HCT116 (cell line): ENCODE results near the gene RSPH6A. TPM values are rescaled to one million over a fixed set of nuclear protein-coding genes. Genes with fewer than 3 reads are reported as not detected.

Experiments
- ATAC-seq: fragments of 200-7000 bp; cut with Tn5 transposase; 2 replicates; pipeline ENCODE4 v1.9.1; 2020; ENCODE audit warnings: mild to moderate bottlenecking, moderate library complexity
- BruUV-seq: library from RNA; stranded (reverse); fragments of 400-500 nt; replicated peaks from 2 replicates; lab custom pipeline; 2021; lab: Mats Ljungman, UMichigan
- CTCF ChIA-PET: fragments of 300-600 bp; sonication (Branson Sonifier 250); formaldehyde crosslinking; loops from one replicate; lab custom pipeline; 2021; ENCODE audit warnings: antibody characterized with exemption; lab: Charles Lee
- POLR2A ChIA-PET: fragments of 300-600, 350-600 bp; sonication (Branson Sonifier 250); formaldehyde crosslinking; loops from one replicate; lab custom pipeline; 2021; ENCODE audit warnings: antibody characterized with exemption; lab: Charles Lee
- RAD21 ChIA-PET, 2 experiments: fragments of 300-600 bp; sonication (Branson Sonifier 250); formaldehyde crosslinking; loops; one replicate each; lab custom pipeline; 2023; ENCODE audit warnings: low total read pairs in 2 of 2; ENCODE audit not compliant: uncharacterized antibody in 2 of 2, unreplicated experiment in 2 of 2, low non-redundant PET in 1 of 2; lab: Charles Lee
- DNase-seq: peaks from one replicate; pipeline ENCODE4 v3.0.0-alpha.2; 2010; ENCODE audit warnings: low read depth, low spot score
- H2AFZ ChIP-seq: fragments of 200-600 bp; shearing (Covaris generic), sonication (generic); 2 replicates; pipeline ENCODE4 v1.6.1; 2017; ENCODE audit warnings: low read depth, mixed run types, mixed read lengths, antibody characterized with exemption, low read length; ENCODE audit not compliant: poor library complexity, severe bottlenecking
- H3K27ac ChIP-seq: 2 replicates; pipeline ENCODE4 v1.5.1; 2012; ENCODE audit warnings: low read depth, low read length
- H3K27me3 ChIP-seq: fragments of 200-600 bp; sonication (generic); 2 replicates; pipeline ENCODE4 v1.6.1; 2016; ENCODE audit warnings: mixed run types, low read length, mixed read lengths; ENCODE audit not compliant: insufficient read depth
- H3K36me3 ChIP-seq, 2 experiments: fragments of 200-500 bp in 1 of 2; fragments of 200-600 bp in 1 of 2; sonication (Bioruptor generic) in 1 of 2; sonication (generic) in 1 of 2; 2 replicates each; pipeline versions ENCODE4 v1.5.1 to v1.6.1; 2014 to 2016; ENCODE audit warnings: low read length in 2 of 2, inconsistent platforms in 1 of 2, mixed read lengths in 1 of 2, mixed run types in 1 of 2; ENCODE audit not compliant: insufficient read depth in 2 of 2, control insufficient read depth in 1 of 2
- H3K4me1 ChIP-seq, 2 experiments: fragments of 200-600 bp in 1 of 2; sonication (generic) in 1 of 2; 2 replicates each; pipeline versions ENCODE4 v1.5.1 to v1.6.1; 2012 to 2017; ENCODE audit warnings: low read length in 2 of 2, inconsistent platforms in 1 of 2, mild to moderate bottlenecking in 1 of 2, mixed read lengths in 1 of 2, mixed run types in 1 of 2, moderate library complexity in 1 of 2; ENCODE audit not compliant: insufficient read depth in 2 of 2, control insufficient read depth in 1 of 2
- H3K4me2 ChIP-seq: fragments of 200-600 bp; sonication (generic); 2 replicates; pipeline ENCODE4 v1.6.1; 2017; ENCODE audit warnings: mixed run types, low read length, mixed read lengths
- H3K4me3 ChIP-seq, 2 experiments: fragments of 200-600 bp in 1 of 2; sonication (generic) in 1 of 2; replicated peaks in 1 of 2; 2 replicates each; pipeline ENCODE4 v1.5.1; 2011 to 2016; ENCODE audit warnings: low read length in 2 of 2, control low read depth in 1 of 2, low read depth in 1 of 2, mild to moderate bottlenecking in 1 of 2, mixed read lengths in 1 of 2, mixed run types in 1 of 2
- H3K79me2 ChIP-seq: fragments of 200-600 bp; sonication (generic); 2 replicates; pipeline ENCODE4 v1.6.1; 2017; ENCODE audit warnings: mild to moderate bottlenecking, mixed run types, low read length, moderate library complexity, mixed read lengths; ENCODE audit not compliant: insufficient read depth
- H3K9ac ChIP-seq: fragments of 200-600 bp; sonication (generic); 2 replicates; pipeline ENCODE4 v1.6.1; 2016; ENCODE audit warnings: low read length, mixed read lengths
- H3K9me2 ChIP-seq: fragments of 200-600 bp; sonication (generic), shearing (Covaris generic); 2 replicates; pipeline ENCODE4 v1.6.1; 2017; ENCODE audit warnings: mixed run types, mild to moderate bottlenecking, moderate library complexity; ENCODE audit not compliant: insufficient read depth
- H3K9me3 ChIP-seq, 2 experiments: fragments of 200-500 bp in 1 of 2; fragments of 200-600 bp in 1 of 2; sonication (Bioruptor generic) in 1 of 2; sonication (generic) in 1 of 2; 2 replicates each; pipeline ENCODE4 v1.6.1; 2014 to 2017; ENCODE audit warnings: low read length in 2 of 2, mixed read lengths in 2 of 2, inconsistent platforms in 1 of 2, low read depth in 1 of 2, mild to moderate bottlenecking in 1 of 2, mixed run types in 1 of 2, moderate library complexity in 1 of 2; ENCODE audit not compliant: control insufficient read depth in 1 of 2, insufficient read depth in 1 of 2
- H4K20me1 ChIP-seq: fragments of 200-600 bp; sonication (generic), shearing (Covaris generic); 2 replicates; pipeline ENCODE4 v1.6.1; 2017; ENCODE audit warnings: mixed run types, mild to moderate bottlenecking, moderate library complexity; ENCODE audit not compliant: insufficient read depth
- EGR1 ChIP-seq: IDR thresholded peaks from 2 replicates; pipeline ENCODE4 v1.6.1; 2012; ENCODE audit warnings: low read depth
- ELF1 ChIP-seq: IDR thresholded peaks from 2 replicates; pipeline ENCODE4 v1.6.1; 2012; ENCODE audit warnings: low read depth, borderline replicate concordance
- EZH2 ChIP-seq: fragments of 200-600 bp; sonication (generic); IDR thresholded peaks from 2 replicates; pipeline ENCODE4 v1.6.1; 2017; ENCODE audit warnings: antibody characterized with exemption, mixed run types
- EZH2phosphoT487 ChIP-seq: fragments of 200-600 bp; IDR thresholded peaks from 2 replicates; pipeline ENCODE4 v1.6.1; 2018; ENCODE audit warnings: antibody characterized with exemption, borderline replicate concordance
- FOSL1 ChIP-seq: IDR thresholded peaks from 2 replicates; pipeline ENCODE4 v1.6.1; 2012; ENCODE audit warnings: low read depth
- JUND ChIP-seq: IDR thresholded peaks from 2 replicates; pipeline ENCODE4 v1.6.1; 2012
- RAD21 ChIP-seq: IDR thresholded peaks from 2 replicates; pipeline ENCODE4 v1.6.1; 2012; ENCODE audit warnings: low read depth, mild to moderate bottlenecking
- REST ChIP-seq: IDR thresholded peaks from 2 replicates; pipeline ENCODE4 v1.6.1; 2012; ENCODE audit warnings: low read depth
- SIN3A ChIP-seq: IDR thresholded peaks from 2 replicates; pipeline ENCODE4 v1.6.1; 2012; ENCODE audit warnings: low read depth
- SP1 ChIP-seq: IDR thresholded peaks from 2 replicates; pipeline ENCODE4 v1.6.1; 2012; ENCODE audit warnings: low read depth
- SRF ChIP-seq: IDR thresholded peaks from 2 replicates; pipeline ENCODE4 v1.6.1; 2012; ENCODE audit warnings: low read depth
- YY1 ChIP-seq: IDR thresholded peaks from 2 replicates; pipeline ENCODE4 v1.6.1; 2011; ENCODE audit warnings: low read length, low read depth, moderate library complexity, mild to moderate bottlenecking; ENCODE audit not compliant: insufficient replicate concordance; ENCODE audit errors: extremely low read depth
- ZBTB33 ChIP-seq: IDR thresholded peaks from 2 replicates; pipeline ENCODE4 v1.6.1; 2011; ENCODE audit warnings: mild to moderate bottlenecking, low read length, moderate library complexity; ENCODE audit not compliant: insufficient replicate concordance; ENCODE audit errors: extremely low read depth
- intact Hi-C: fragments of 100-400 bp; cut with micrococcal nuclease; formaldehyde crosslinking; loops from 2 replicates; pipeline ENCODE4 v1.10.0; 2022
- total RNA-seq: library from RNA; stranded (reverse); gene quantifications from one replicate; pipeline ENCODE4 v1.2.1, GENCODE V29; 2021; ENCODE audit not compliant: unreplicated experiment
- TF ChIP-seq, protein P1 (sequence below): IDR thresholded peaks from 2 replicates; pipeline ENCODE4 v1.6.1; 2012
- TF ChIP-seq, protein P2 (sequence below): IDR thresholded peaks from 2 replicates; pipeline ENCODE4 v1.6.1; 2012

RSPH6A gene
- total RNA-seq, 1 experiment from 2014 or later: 0.57 TPM

GRCh38 chr19:45821103-45821521 is 6.0 kb upstream of the RSPH6A start:
- intact Hi-C loops: no loop called here
- Histone ChIP-seq H2AFZ (no peak overlapping the region), H3K9ac (no peak overlapping the region), H3K9me3 (no peaks in the 10 kb centered on the region), H4K20me1 (no peaks in the 10 kb centered on the region), H3K27ac (no peak overlapping the region), H3K4me3 (no peak overlapping the region), H3K36me3 (peaks cover 14 to 32% of the 10 kb centered on the region in 2 experiments; a peak in 3 of 4 replicates), H3K79me2 (no peaks in the 10 kb centered on the region), H3K4me1 (peaks cover 3 to 11% of the 10 kb centered on the region in 2 experiments; a peak in 3 of 4 replicates), H3K27me3 (no peaks in the 10 kb centered on the region), H3K4me2 (no peak overlapping the region), H3K9me2 (no peaks in the 10 kb centered on the region)
- CTCF ChIA-PET: no interaction called here
- TF ChIP-seq ZBTB33 (no peak), ELF1 (no peak), SRF (no peak), FOSL1 (no peak), JUND (no peak), RAD21 (no peak), SIN3A (no peak), EGR1 (no peak), REST (no peak), YY1 (no peak), EZH2phosphoT487 (no peak), EZH2 (no peak), SP1 (no peak)
- TF ChIP-seq, protein P1, sequence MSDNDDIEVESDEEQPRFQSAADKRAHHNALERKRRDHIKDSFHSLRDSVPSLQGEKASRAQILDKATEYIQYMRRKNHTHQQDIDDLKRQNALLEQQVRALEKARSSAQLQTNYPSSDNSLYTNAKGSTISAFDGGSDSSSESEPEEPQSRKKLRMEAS: no peak
- TF ChIP-seq, protein P2, sequence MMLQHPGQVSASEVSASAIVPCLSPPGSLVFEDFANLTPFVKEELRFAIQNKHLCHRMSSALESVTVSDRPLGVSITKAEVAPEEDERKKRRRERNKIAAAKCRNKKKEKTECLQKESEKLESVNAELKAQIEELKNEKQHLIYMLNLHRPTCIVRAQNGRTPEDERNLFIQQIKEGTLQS: no peak
- POLR2A ChIA-PET: no interaction called here
- ATAC-seq (no peak), DNase-seq (no peak)
- RAD21 ChIA-PET: no interaction called here
- no TSS peak for BruUV-seq
